Fibroblast of lung (primary cell): ENCODE data around the gene FREM2. TPM values are rescaled to one million over a fixed set of nuclear protein-coding genes. Genes with fewer than 3 reads are reported as not detected.

ENCODE experiments used
- DNase-seq, 2 donors: peaks; one replicate each; pipeline versions ENCODE4 v3.0.0 to v3.0.0-alpha.2; 2010; ENCODE audit warnings: low read depth in 2 of 2
- H2AFZ ChIP-seq: 2 replicates; pipeline ENCODE4 v1.5.1; 2012; ENCODE audit warnings: low read length, control low read depth, inconsistent platforms
- H3K27ac ChIP-seq: 2 replicates; pipeline ENCODE4 v1.5.1; 2011; ENCODE audit warnings: low read length, control low read depth; ENCODE audit not compliant: insufficient read depth
- H3K27me3 ChIP-seq: 2 replicates; pipeline ENCODE4 v1.5.1; 2011; ENCODE audit warnings: mild to moderate bottlenecking, low read length; ENCODE audit not compliant: control insufficient read depth, insufficient read depth
- H3K36me3 ChIP-seq: 2 replicates; pipeline ENCODE4 v1.5.1; 2011; ENCODE audit warnings: low read length; ENCODE audit not compliant: control insufficient read depth, insufficient read depth
- H3K4me1 ChIP-seq: 2 replicates; pipeline ENCODE4 v1.5.1; 2011; ENCODE audit warnings: low read length; ENCODE audit not compliant: control insufficient read depth, insufficient read depth; ENCODE audit errors: extremely low read depth
- H3K4me2 ChIP-seq: 2 replicates; pipeline ENCODE4 v1.5.1; 2011; ENCODE audit warnings: low read length, control low read depth; ENCODE audit not compliant: insufficient read depth; ENCODE audit errors: extremely low read depth
- H3K4me3 ChIP-seq, 4 experiments: fragments of 200-600 bp in 1 of 4; sonication (generic) in 1 of 4; replicated peaks in 1 of 4; 2 replicates each; pipeline ENCODE4 v1.5.1; 2011 to 2016; ENCODE audit warnings: low read length in 4 of 4, low read depth in 3 of 4, mild to moderate bottlenecking in 3 of 4, control low read depth in 2 of 4, inconsistent platforms in 1 of 4, mixed read lengths in 1 of 4; ENCODE audit not compliant: insufficient read depth in 1 of 4; ENCODE audit errors: control extremely low read depth in 1 of 4
- H3K79me2 ChIP-seq: 2 replicates; pipeline ENCODE4 v1.5.1; 2012; ENCODE audit warnings: mild to moderate bottlenecking, low read length, inconsistent platforms; ENCODE audit not compliant: control insufficient read depth, insufficient read depth
- H3K9ac ChIP-seq: 2 replicates; pipeline ENCODE4 v1.5.1; 2011; ENCODE audit warnings: mild to moderate bottlenecking, low read length, control low read depth; ENCODE audit not compliant: insufficient read depth
- H3K9me3 ChIP-seq: 2 replicates; pipeline ENCODE4 v1.5.1; 2012; ENCODE audit warnings: low read depth, low read length; ENCODE audit not compliant: control insufficient read depth, insufficient read depth
- H4K20me1 ChIP-seq: 2 replicates; pipeline ENCODE4 v1.5.1; 2011; ENCODE audit warnings: low read length; ENCODE audit not compliant: control insufficient read depth, insufficient read depth; ENCODE audit errors: extremely low read depth
- EZH2 ChIP-seq: IDR thresholded peaks from 2 replicates; pipeline ENCODE4 v1.5.1; 2012; ENCODE audit warnings: low read length, control low read depth, mild to moderate bottlenecking; ENCODE audit errors: missing control alignments
- polyA minus RNA-seq: library from RNA; depleted of rRNA, polyadenylated mRNA; stranded (reverse); fragments of >200 nt; gene quantifications from 2 replicates; pipeline ENCODE4 v1.2.3, GENCODE V29; 2011; ENCODE audit warnings: low replicate concordance
- polyA plus RNA-seq, 2 donors: library from polyadenylated mRNA; depleted of rRNA in 1 of 2; stranded (reverse) in 1 of 2; unstranded in 1 of 2; fragments of >200 nt; gene quantifications; 2 replicates each; pipeline ENCODE4 v1.2.1, GENCODE V29; 2011 to 2012; ENCODE audit warnings: missing spikeins in 1 of 2
- total RNA-seq: library from RNA; depleted of rRNA; stranded (reverse); fragments of >200 nt; gene quantifications from 2 replicates; pipeline ENCODE4 v1.2.1, GENCODE V29; 2014
- TF ChIP-seq, protein P1 (sequence below), 2 donors: IDR thresholded peaks in 1 of 2; conservative IDR thresholded peaks in 1 of 2; 1 replicate in 1 of 2; 2 replicates in 1 of 2; pipeline ENCODE4 v1.5.1; 2011 to 2012; ENCODE audit warnings: low read length in 2 of 2, control low read depth in 1 of 2, inconsistent platforms in 1 of 2, low read depth in 1 of 2, mild to moderate bottlenecking in 1 of 2

Gene FREM2, protein sequence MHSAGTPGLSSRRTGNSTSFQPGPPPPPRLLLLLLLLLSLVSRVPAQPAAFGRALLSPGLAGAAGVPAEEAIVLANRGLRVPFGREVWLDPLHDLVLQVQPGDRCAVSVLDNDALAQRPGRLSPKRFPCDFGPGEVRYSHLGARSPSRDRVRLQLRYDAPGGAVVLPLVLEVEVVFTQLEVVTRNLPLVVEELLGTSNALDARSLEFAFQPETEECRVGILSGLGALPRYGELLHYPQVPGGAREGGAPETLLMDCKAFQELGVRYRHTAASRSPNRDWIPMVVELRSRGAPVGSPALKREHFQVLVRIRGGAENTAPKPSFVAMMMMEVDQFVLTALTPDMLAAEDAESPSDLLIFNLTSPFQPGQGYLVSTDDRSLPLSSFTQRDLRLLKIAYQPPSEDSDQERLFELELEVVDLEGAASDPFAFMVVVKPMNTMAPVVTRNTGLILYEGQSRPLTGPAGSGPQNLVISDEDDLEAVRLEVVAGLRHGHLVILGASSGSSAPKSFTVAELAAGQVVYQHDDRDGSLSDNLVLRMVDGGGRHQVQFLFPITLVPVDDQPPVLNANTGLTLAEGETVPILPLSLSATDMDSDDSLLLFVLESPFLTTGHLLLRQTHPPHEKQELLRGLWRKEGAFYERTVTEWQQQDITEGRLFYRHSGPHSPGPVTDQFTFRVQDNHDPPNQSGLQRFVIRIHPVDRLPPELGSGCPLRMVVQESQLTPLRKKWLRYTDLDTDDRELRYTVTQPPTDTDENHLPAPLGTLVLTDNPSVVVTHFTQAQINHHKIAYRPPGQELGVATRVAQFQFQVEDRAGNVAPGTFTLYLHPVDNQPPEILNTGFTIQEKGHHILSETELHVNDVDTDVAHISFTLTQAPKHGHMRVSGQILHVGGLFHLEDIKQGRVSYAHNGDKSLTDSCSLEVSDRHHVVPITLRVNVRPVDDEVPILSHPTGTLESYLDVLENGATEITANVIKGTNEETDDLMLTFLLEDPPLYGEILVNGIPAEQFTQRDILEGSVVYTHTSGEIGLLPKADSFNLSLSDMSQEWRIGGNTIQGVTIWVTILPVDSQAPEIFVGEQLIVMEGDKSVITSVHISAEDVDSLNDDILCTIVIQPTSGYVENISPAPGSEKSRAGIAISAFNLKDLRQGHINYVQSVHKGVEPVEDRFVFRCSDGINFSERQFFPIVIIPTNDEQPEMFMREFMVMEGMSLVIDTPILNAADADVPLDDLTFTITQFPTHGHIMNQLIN (N-terminal part only)
- under 0.01 TPM in 1 of 2 replicates, not detected in the other for total RNA-seq
- under 0.01 and 0.01 TPM in 2 replicates for polyA plus RNA-seq
- not detected in 2 replicates for polyA plus RNA-seq (2012)
- not detected in 2 replicates for polyA minus RNA-seq

DNA sequence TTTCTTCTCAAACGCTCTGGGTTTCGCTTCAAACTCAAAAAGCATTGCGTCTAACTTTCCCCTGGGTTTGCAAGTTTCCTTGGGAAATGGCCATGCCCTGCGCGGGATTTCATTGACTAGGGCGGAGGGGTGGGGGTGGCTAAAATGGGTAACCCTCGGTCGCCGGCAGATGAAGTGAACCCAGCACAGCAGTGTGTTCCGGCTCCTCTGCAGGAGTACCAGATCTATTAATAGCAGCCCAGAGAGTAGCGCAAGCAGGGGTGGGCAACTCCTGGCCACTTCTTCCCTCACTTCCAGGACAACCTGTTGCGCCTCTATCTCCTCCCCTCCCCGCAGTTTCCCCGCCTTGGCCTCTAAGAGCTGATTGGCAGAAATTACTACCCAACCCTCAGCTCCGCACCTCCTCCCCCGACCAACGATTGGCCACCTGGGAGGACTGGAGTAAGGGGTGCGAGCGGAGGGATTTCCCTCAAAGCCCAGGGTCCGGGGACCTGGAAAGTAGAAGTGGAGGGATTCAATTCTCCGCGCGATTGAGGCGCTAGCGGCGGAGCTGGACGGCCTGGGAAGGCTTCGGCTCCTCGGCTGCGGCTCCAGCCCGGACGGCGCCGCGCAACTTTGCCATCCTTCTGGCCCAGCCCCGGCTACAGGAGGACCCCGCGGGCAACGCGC, at the start of gene FREM2:
TSS of gene FREM2 (plus strand) at position 501 of the 669 bp plus-strand sequence. CDS start 268 bp downstream, outside the sequence.
- peak within 1 kb of the TSS in 3 of 4 experiments; percentile 10 to 57 (median 43) for H3K4me3 ChIP-seq
- H2AFZ ChIP-seq, result no peak within 1 kb of the TSS
- no peaks in the 10 kb centered on the region for H3K36me3 ChIP-seq
- peak; percentile 30 to 59 for DNase-seq
- no peak within 1 kb of the TSS for H3K27ac ChIP-seq
- no peaks in the 10 kb centered on the region for H3K4me1 ChIP-seq
- TF ChIP-seq, protein P1, sequence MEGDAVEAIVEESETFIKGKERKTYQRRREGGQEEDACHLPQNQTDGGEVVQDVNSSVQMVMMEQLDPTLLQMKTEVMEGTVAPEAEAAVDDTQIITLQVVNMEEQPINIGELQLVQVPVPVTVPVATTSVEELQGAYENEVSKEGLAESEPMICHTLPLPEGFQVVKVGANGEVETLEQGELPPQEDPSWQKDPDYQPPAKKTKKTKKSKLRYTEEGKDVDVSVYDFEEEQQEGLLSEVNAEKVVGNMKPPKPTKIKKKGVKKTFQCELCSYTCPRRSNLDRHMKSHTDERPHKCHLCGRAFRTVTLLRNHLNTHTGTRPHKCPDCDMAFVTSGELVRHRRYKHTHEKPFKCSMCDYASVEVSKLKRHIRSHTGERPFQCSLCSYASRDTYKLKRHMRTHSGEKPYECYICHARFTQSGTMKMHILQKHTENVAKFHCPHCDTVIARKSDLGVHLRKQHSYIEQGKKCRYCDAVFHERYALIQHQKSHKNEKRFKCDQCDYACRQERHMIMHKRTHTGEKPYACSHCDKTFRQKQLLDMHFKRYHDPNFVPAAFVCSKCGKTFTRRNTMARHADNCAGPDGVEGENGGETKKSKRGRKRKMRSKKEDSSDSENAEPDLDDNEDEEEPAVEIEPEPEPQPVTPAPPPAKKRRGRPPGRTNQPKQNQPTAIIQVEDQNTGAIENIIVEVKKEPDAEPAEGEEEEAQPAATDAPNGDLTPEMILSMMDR (conservative IDR thresholded peaks at IDR 0.05 in 1 of 2, IDR thresholded peaks at IDR 0.05 in 1 of 2; ENCODE audit: low read depth in 1 of 2, low read length in 2 of 2), result no peak
- TF ChIP-seq EZH2, result peak; percentile 40
- H3K79me2 ChIP-seq, result no peaks in the 10 kb centered on the region
- H3K4me2 ChIP-seq, result peak within 1 kb of the TSS; percentile 64
- peaks cover 24% of the 10 kb centered on the region for H3K27me3 ChIP-seq
- H3K9me3 ChIP-seq, result no peaks in the 10 kb centered on the region
- no peaks in the 10 kb centered on the region for H4K20me1 ChIP-seq
- no peak within 1 kb of the TSS for H3K9ac ChIP-seq

- Histone ChIP-seq H4K20me1 (no peaks in the 10 kb centered on the region), H3K36me3 (no peaks in the 10 kb centered on the region), H3K4me3 (no peak overlapping the region), H3K27ac (no peak overlapping the region), H2AFZ (no peak overlapping the region), H3K27me3 (no peaks in the 10 kb centered on the region), H3K4me2 (no peak overlapping the region), H3K9me3 (no peaks in the 10 kb centered on the region), H3K79me2 (no peaks in the 10 kb centered on the region), H3K4me1 (no peaks in the 10 kb centered on the region), H3K9ac (no peak overlapping the region)
- TF ChIP-seq, protein P1 (conservative IDR thresholded peaks at IDR 0.05 in 1 of 2, IDR thresholded peaks at IDR 0.05 in 1 of 2; ENCODE audit: low read depth in 1 of 2, low read length in 2 of 2), result no peak
- no peak for TF ChIP-seq EZH2
- DNase-seq, result no peak
Measured at GRCh38 chr13:38637576-38637975, 49.3 kb upstream of the FREM2 start.
